MG63 (cell line): ENCODE measurements around the gene RNF141. TPM values are rescaled to one million over a fixed set of nuclear protein-coding genes. Genes with fewer than 3 reads are reported as not detected.

Experiments
- DNase-seq: peaks from one replicate; pipeline ENCODE4 v3.0.0-alpha.2; 2020
- H3K27me3 ChIP-seq: fragments of 250-450 bp; sonication (Bioruptor Pico); 2 replicates; pipeline ENCODE4 v1.5.1; 2020; ENCODE audit warnings: mild to moderate bottlenecking, moderate library complexity
- H3K36me3 ChIP-seq: fragments of 250-450 bp; sonication (Bioruptor Pico); 2 replicates; pipeline ENCODE4 v1.5.1; 2020; ENCODE audit warnings: mild to moderate bottlenecking, moderate library complexity
- H3K4me3 ChIP-seq: fragments of 250-450 bp; sonication (Bioruptor Pico); 2 replicates; pipeline ENCODE4 v1.5.1; 2020; ENCODE audit warnings: mild to moderate bottlenecking, moderate library complexity
- H3K9me3 ChIP-seq: fragments of 250-450 bp; sonication (Bioruptor Pico); 2 replicates; pipeline ENCODE4 v1.5.1; 2020; ENCODE audit warnings: mild to moderate bottlenecking, moderate library complexity
- total RNA-seq: library from RNA; depleted of rRNA; stranded (reverse); fragments of >200 nt; shearing (Covaris generic); gene quantifications from 2 replicates; pipeline ENCODE4 v1.2.3, GENCODE V29; 2014; ENCODE audit warnings: low replicate concordance

The RNF141 gene
- total RNA-seq, 1 experiment from 2014 or later = 19.2 TPM

- H3K4me3 ChIP-seq = no peak overlapping the region
- H3K27me3 ChIP-seq = no peaks in the 10 kb centered on the region
- H3K36me3 ChIP-seq = peaks cover 2% of the 10 kb centered on the region; the same call in 1 of the 2 replicates
- DNase-seq = no peak
- H3K9me3 ChIP-seq = no peaks in the 10 kb centered on the region; the same call in 1 of the 2 replicates
These were observed 1.6 kb downstream of the RNF141 start for GRCh38 chr11:10539339-10539738.

GRCh38 chr11:10538924-10539323 is 2.1 kb downstream of the RNF141 start:
- no peak for DNase-seq
- Histone ChIP-seq H3K4me3 (no peak overlapping the region), H3K27me3 (no peaks in the 10 kb centered on the region), H3K9me3 (no peaks in the 10 kb centered on the region), H3K36me3 (peaks cover 5% of the 10 kb centered on the region; the same call in 1 of the 2 replicates)

GRCh38 chr11:10537600-10537999 is 3.4 kb downstream of the RNF141 start:
- no peak for DNase-seq
- H3K9me3 ChIP-seq = no peaks in the 10 kb centered on the region
- no peaks in the 10 kb centered on the region for H3K27me3 ChIP-seq
- H3K36me3 ChIP-seq = peaks cover 12% of the 10 kb centered on the region; the same call in 1 of the 2 replicates
- no peak overlapping the region for H3K4me3 ChIP-seq

GRCh38 chr11:10534316-10534715 is 6.7 kb downstream of the RNF141 start:
- no peaks in the 10 kb centered on the region for H3K27me3 ChIP-seq

GRCh38 chr11:10533323-10533722 is 7.7 kb downstream of the RNF141 start:
- peaks cover 20% of the 10 kb centered on the region; the same call in 1 of the 2 replicates for H3K36me3 ChIP-seq
- no peaks in the 10 kb centered on the region for H3K27me3 ChIP-seq
- no peaks in the 10 kb centered on the region for H3K9me3 ChIP-seq
- H3K4me3 ChIP-seq = no peak overlapping the region
- DNase-seq = no peak

More at GRCh38 chr11:10534316-10534715, 6.7 kb downstream of the RNF141 start:
- no peak for DNase-seq
- H3K4me3 ChIP-seq = no peak overlapping the region
- no peaks in the 10 kb centered on the region for H3K9me3 ChIP-seq
- peaks cover 18% of the 10 kb centered on the region; the same call in 1 of the 2 replicates for H3K36me3 ChIP-seq

- no peaks in the 10 kb centered on the region for H3K27me3 ChIP-seq
- H3K4me3 ChIP-seq = no peak overlapping the region
- H3K9me3 ChIP-seq = no peaks in the 10 kb centered on the region
- no peak for DNase-seq
- H3K36me3 ChIP-seq = peaks cover 20% of the 10 kb centered on the region; the same call in 1 of the 2 replicates
These were observed 8.5 kb downstream of the RNF141 start for GRCh38 chr11:10532526-10532925.

- no peaks in the 10 kb centered on the region for H3K27me3 ChIP-seq
- no peak for DNase-seq
- H3K36me3 ChIP-seq = peaks cover 24% of the 10 kb centered on the region
- no peak overlapping the region for H3K4me3 ChIP-seq
- H3K9me3 ChIP-seq = no peaks in the 10 kb centered on the region
These were observed 11.7 kb downstream of the RNF141 start for GRCh38 chr11:10529279-10529678.

GRCh38 chr11:10528121-10528520 is 12.9 kb downstream of the RNF141 start:
- Histone ChIP-seq H3K4me3 (no peak overlapping the region), H3K27me3 (no peaks in the 10 kb centered on the region), H3K9me3 (no peaks in the 10 kb centered on the region), H3K36me3 (peaks cover 16% of the 10 kb centered on the region)
- no peak for DNase-seq

GRCh38 chr11:10526974-10527918 is 13.7 kb downstream of the RNF141 start:
- Histone ChIP-seq H3K27me3 (no peaks in the 10 kb centered on the region), H3K36me3 (peaks cover 18% of the 10 kb centered on the region), H3K4me3 (no peak overlapping the region), H3K9me3 (no peaks in the 10 kb centered on the region)
- no peak for DNase-seq

- no peak for DNase-seq
These were observed 16.5 kb downstream of the RNF141 start for GRCh38 chr11:10524471-10524870.

GRCh38 chr11:10522921-10523320 is 18.1 kb downstream of the RNF141 start:
- no peaks in the 10 kb centered on the region for H3K9me3 ChIP-seq
- DNase-seq = no peak
- H3K27me3 ChIP-seq = no peaks in the 10 kb centered on the region
- no peak overlapping the region for H3K4me3 ChIP-seq
- peaks cover 20% of the 10 kb centered on the region for H3K36me3 ChIP-seq

More at GRCh38 chr11:10524471-10524870, 16.5 kb downstream of the RNF141 start:
- Histone ChIP-seq H3K9me3 (no peaks in the 10 kb centered on the region), H3K27me3 (no peaks in the 10 kb centered on the region), H3K4me3 (no peak overlapping the region), H3K36me3 (peaks cover 19% of the 10 kb centered on the region)

- peaks cover 20% of the 10 kb centered on the region for H3K36me3 ChIP-seq
- no peaks in the 10 kb centered on the region for H3K9me3 ChIP-seq
- no peak for DNase-seq
These were observed 18.7 kb downstream of the RNF141 start for GRCh38 chr11:10522276-10522675.

GRCh38 chr11:10520562-10520961 is 20.4 kb downstream of the RNF141 start:
- H3K27me3 ChIP-seq = no peaks in the 10 kb centered on the region
- no peaks in the 10 kb centered on the region for H3K9me3 ChIP-seq
- no peak overlapping the region for H3K4me3 ChIP-seq
- DNase-seq = no peak
- H3K36me3 ChIP-seq = peaks cover 20% of the 10 kb centered on the region

More at GRCh38 chr11:10522276-10522675, 18.7 kb downstream of the RNF141 start:
- no peak overlapping the region for H3K4me3 ChIP-seq
- no peaks in the 10 kb centered on the region for H3K27me3 ChIP-seq

- Histone ChIP-seq H3K4me3 (no peak overlapping the region), H3K9me3 (no peaks in the 10 kb centered on the region), H3K27me3 (no peaks in the 10 kb centered on the region), H3K36me3 (peaks cover 18% of the 10 kb centered on the region)
- DNase-seq = no peak
These were observed 21.4 kb downstream of the RNF141 start for GRCh38 chr11:10519630-10520029.

- no peak overlapping the region for H3K4me3 ChIP-seq
- no peak for DNase-seq
- H3K27me3 ChIP-seq = no peaks in the 10 kb centered on the region
- H3K36me3 ChIP-seq = peaks cover 14% of the 10 kb centered on the region
- H3K9me3 ChIP-seq = no peaks in the 10 kb centered on the region
These were observed 22.1 kb downstream of the RNF141 start for GRCh38 chr11:10518891-10519290.

- Histone ChIP-seq H3K4me3 (no peak overlapping the region), H3K27me3 (no peaks in the 10 kb centered on the region), H3K36me3 (peaks cover 14% of the 10 kb centered on the region), H3K9me3 (no peaks in the 10 kb centered on the region)
- no peak for DNase-seq
These were observed 22.9 kb downstream of the RNF141 start for GRCh38 chr11:10518123-10518522.

- no peaks in the 10 kb centered on the region for H3K9me3 ChIP-seq
- H3K27me3 ChIP-seq = no peaks in the 10 kb centered on the region
- no peak for DNase-seq
- no peak overlapping the region for H3K4me3 ChIP-seq
- peaks cover 8% of the 10 kb centered on the region; the same call in 1 of the 2 replicates for H3K36me3 ChIP-seq
These were observed 25.6 kb downstream of the RNF141 start for GRCh38 chr11:10515418-10515817.

GRCh38 chr11:10514709-10515108 is 26.3 kb downstream of the RNF141 start:
- H3K4me3 ChIP-seq = no peak overlapping the region
- H3K36me3 ChIP-seq = peaks cover 8% of the 10 kb centered on the region; the same call in 1 of the 2 replicates
- no peaks in the 10 kb centered on the region for H3K9me3 ChIP-seq
- no peaks in the 10 kb centered on the region for H3K27me3 ChIP-seq
- no peak for DNase-seq
